Erythroblast (primary cell): Measurements from ENCODE around the gene HOXB13.

Experiments used
- GATA1 ChIP-seq: IDR thresholded peaks from 2 replicates; pipeline ENCODE4 v1.6.1; 2011; ENCODE audit warnings: low read depth, mild to moderate bottlenecking, control low read depth, low read length, moderate library complexity
- POLR2A ChIP-seq: IDR thresholded peaks from 2 replicates; pipeline ENCODE4 v1.6.1; 2011; ENCODE audit warnings: mild to moderate bottlenecking, low read length

- TF ChIP-seq POLR2A: no peak
- no peak for TF ChIP-seq GATA1
These were observed 20.4 kb upstream of the HOXB13 start for GRCh38 chr17:48748718-48749566.
